Aorta (tissue), 5 donors: Measurements from ENCODE around the gene ZNF679. TPM values are rescaled to one million over a fixed set of nuclear protein-coding genes. Genes with fewer than 3 reads are reported as not detected.
"Not testable (repeated sequence)": the region's sequence is repeated elsewhere in the genome, so short reads cannot be mapped to it uniquely, and the experiment has no call there.

Experiments
- ATAC-seq: fragments of 200-7000 bp; cut with Tn5 transposase; one replicate; pipeline ENCODE4 v1.9.1; 2022; ENCODE audit warnings: moderate library complexity; ENCODE audit not compliant: low FRiP score
- DNase-seq, 2 donors: peaks; one replicate each; pipeline ENCODE4 v3.0.0-alpha.2; 2020
- H3K27ac ChIP-seq, 2 donors: one replicate each; pipeline ENCODE4 v1.5.1; 2013; ENCODE audit warnings: low read length in 2 of 2, mild to moderate bottlenecking in 2 of 2, moderate library complexity in 2 of 2, control low read depth in 1 of 2, inconsistent platforms in 1 of 2, low read depth in 1 of 2
- H3K27me3 ChIP-seq, 2 donors: one replicate each; pipeline ENCODE4 v1.6.1; 2013; ENCODE audit warnings: control low read depth in 1 of 2, low read length in 1 of 2, mild to moderate bottlenecking in 1 of 2, moderate library complexity in 1 of 2; ENCODE audit not compliant: insufficient read depth in 2 of 2, control insufficient read depth in 1 of 2
- H3K36me3 ChIP-seq, 2 donors: one replicate each; pipeline ENCODE4 v1.6.1; 2013; ENCODE audit warnings: control low read depth in 1 of 2, low read length in 1 of 2, mild to moderate bottlenecking in 1 of 2; ENCODE audit not compliant: insufficient read depth in 2 of 2, control insufficient read depth in 1 of 2
- H3K4me1 ChIP-seq, 2 donors: one replicate each; pipeline ENCODE4 v1.6.1; 2013; ENCODE audit warnings: low read length in 2 of 2, control low read depth in 1 of 2, mild to moderate bottlenecking in 1 of 2, moderate library complexity in 1 of 2; ENCODE audit not compliant: insufficient read depth in 2 of 2, control insufficient read depth in 1 of 2
- H3K4me3 ChIP-seq, 2 donors: one replicate each; pipeline ENCODE4 v1.5.1; 2013; ENCODE audit warnings: low read length in 2 of 2, control low read depth in 1 of 2, mild to moderate bottlenecking in 1 of 2
- H3K9me3 ChIP-seq: one replicate; pipeline ENCODE4 v1.6.1; 2013; ENCODE audit warnings: mild to moderate bottlenecking, low read length; ENCODE audit not compliant: control insufficient read depth
- WGBS, 2 donors: extraction: QIAGEN DNeasy Blood & Tissue Kit; methylation state at CpG; one replicate each; pipeline ENCODE4 v1.1.7; 2013; 5-methylcytosine and 5-hydroxymethylcytosine counted together
- intact Hi-C, 2 donors: fragments of 100-400 bp; cut with DNase I; formaldehyde crosslinking; loops; one replicate each; pipeline versions ENCODE4 v1.14.2 to v1.15.0; 2022
- polyA plus RNA-seq, 2 donors: library from polyadenylated mRNA; stranded (reverse); fragments of 200-250 nt; gene quantifications; one replicate each; pipeline ENCODE4 v1.2.3, GENCODE V29; 2013
- total RNA-seq, 2 donors: library from RNA; stranded (reverse); fragmentation: NEBNext Ultra II Directional; extraction: Animal tissue kit (Norgen Biotek cat#: 25700); gene quantifications; one replicate each; pipeline ENCODE4 v1.2.1, GENCODE V29; 2021
- donor health status: healthy with polysubstance abuse.
- donor health status: Bipolar disorder and iron deficiency.
- donor health status: DM: no; HTN: no; CAD: no.
- donor health status: DM: no; HTN: no; CAD: no.
- donor health status: DM: yes; HTN: yes; CAD: no.

The ZNF679 gene
- total and polyA plus RNA-seq, 4 donors = not detected

DNA sequence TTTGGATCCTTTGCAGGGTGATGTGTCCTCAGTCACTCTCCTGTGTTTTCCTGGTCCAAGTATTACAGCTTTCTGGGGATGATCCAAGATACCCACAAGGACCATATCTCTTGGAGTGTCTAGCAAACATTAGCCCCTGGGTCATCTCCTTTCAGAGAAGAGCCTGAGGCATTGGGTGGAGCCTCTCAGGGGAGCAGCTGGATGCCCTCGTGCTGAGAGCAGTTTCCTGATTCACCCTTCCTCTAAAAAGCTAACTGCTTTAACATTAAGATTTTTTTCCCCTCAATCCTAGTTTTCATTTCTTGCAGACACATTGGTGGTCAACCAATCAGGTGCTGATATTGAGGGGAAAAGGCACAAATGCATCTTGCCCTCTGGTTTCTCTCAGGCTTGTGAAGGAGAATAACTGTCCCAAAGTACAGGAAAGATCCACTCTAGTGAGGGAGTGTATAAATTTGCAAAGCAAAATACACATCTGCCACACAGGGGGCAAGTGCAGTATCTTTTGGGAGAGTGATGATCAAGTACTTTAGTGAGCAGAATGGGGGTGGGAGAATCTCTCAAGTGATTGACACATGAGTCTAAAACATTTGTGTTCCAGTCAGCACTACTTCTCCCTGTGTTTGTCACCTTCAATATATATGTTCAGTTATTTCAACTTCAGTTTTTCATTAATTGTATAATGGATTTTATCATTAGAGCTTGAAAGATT is 87.9 kb downstream of the ZNF679 start:
- DNase-seq, H3K4me1 ChIP-seq, intact Hi-C loops, H3K9me3 ChIP-seq, H3K27me3 ChIP-seq, H3K36me3 ChIP-seq, ATAC-seq, H3K4me3 ChIP-seq, H3K27ac ChIP-seq: not testable (repeated sequence)
- 52 to 60% methylated on average over 1 of the region's 1 CpG for WGBS, 2 donors

Other genes with a start within 250 kb of the ZNF679 start
- gene ZNF722, start 229.6 kb upstream of the ZNF679 start, total RNA-seq = not detected
- not detected for gene ZNF722, start 229.6 kb upstream of the ZNF679 start, polyA plus RNA-seq
- 1 to 10 TPM; 5.6 to 6.3 TPM for gene ZNF727, start 183.0 kb upstream of the ZNF679 start, total RNA-seq
- gene ZNF727, start 183.0 kb upstream of the ZNF679 start, polyA plus RNA-seq = 1 to 10 TPM in 1 of 2 donors, not detected in 1; 1.1 TPM
- gene ZNF735, start 21.3 kb upstream of the ZNF679 start, total RNA-seq = not detected
- not detected for gene ZNF735, start 21.3 kb upstream of the ZNF679 start, polyA plus RNA-seq
- 10 to 100 TPM; 16.0 to 21.4 TPM for gene ZNF736, start 85.5 kb downstream of the ZNF679 start, total RNA-seq
- gene ZNF736, start 85.5 kb downstream of the ZNF679 start, polyA plus RNA-seq = 1 to 10 TPM; 1.3 to 5.1 TPM